HG02610 (cell line): Measurements from ENCODE around the gene FLNB.

ENCODE experiments used
- ATAC-seq: cut with Tn5 transposase; IDR thresholded peaks from one replicate; pipeline ENCODE4 v1.9.1; 2021; ENCODE audit warnings: mild to moderate bottlenecking, moderate library complexity; ENCODE audit not compliant: unreplicated experiment

The FLNB gene

GRCh38 chr3:58129041-58129770 is 121.0 kb downstream of the FLNB start:
- ATAC-seq: no peak

DNA sequence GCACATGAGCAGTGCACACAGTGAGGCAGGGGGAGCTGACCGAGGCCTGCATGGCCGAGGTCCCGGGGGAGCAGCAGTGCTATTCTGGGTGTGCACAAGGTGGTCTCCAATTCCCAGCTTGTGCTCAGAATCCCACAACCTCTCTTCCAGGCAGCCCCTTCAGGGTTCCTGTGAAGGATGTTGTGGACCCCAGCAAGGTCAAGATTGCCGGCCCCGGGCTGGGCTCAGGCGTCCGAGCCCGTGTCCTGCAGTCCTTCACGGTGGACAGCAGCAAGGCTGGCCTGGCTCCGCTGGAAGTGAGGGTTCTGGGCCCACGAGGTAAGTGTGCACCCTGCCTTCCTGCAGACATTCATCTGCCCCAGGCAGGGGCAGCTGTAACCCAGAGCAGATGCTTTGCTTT is 122.4 kb downstream of the FLNB start:
- ATAC-seq: no peak

GRCh38 chr3:58131101-58131825 is 123.0 kb downstream of the FLNB start:
- no peak for ATAC-seq

GRCh38 chr3:58132850-58133249 is 124.6 kb downstream of the FLNB start:
- ATAC-seq: no peak

GRCh38 chr3:58134468-58134867 is 126.2 kb downstream of the FLNB start:
- no peak for ATAC-seq

- ATAC-seq: no peak
Observed at GRCh38 chr3:58135712-58136543, 127.7 kb downstream of the FLNB start.

DNA sequence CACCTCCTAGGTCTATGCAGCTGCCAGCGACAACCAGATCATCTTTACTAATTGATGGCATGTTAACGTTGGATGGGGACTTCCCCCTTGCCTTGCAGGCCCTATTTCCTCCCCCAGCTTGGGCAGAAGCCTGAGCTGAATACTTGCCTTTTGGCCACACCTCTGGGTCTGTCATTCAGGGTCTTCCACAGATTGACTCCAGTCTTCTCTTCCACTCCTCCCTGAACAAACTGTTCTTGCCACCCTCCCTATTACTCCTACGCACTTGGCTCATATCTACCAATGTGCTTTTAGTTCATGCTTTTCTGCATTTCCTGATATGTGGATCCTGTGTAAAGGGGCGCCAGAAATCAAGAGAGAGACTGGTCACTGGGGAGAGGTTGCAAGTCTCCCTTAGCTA is 129.1 kb downstream of the FLNB start:
- no peak for ATAC-seq

DNA sequence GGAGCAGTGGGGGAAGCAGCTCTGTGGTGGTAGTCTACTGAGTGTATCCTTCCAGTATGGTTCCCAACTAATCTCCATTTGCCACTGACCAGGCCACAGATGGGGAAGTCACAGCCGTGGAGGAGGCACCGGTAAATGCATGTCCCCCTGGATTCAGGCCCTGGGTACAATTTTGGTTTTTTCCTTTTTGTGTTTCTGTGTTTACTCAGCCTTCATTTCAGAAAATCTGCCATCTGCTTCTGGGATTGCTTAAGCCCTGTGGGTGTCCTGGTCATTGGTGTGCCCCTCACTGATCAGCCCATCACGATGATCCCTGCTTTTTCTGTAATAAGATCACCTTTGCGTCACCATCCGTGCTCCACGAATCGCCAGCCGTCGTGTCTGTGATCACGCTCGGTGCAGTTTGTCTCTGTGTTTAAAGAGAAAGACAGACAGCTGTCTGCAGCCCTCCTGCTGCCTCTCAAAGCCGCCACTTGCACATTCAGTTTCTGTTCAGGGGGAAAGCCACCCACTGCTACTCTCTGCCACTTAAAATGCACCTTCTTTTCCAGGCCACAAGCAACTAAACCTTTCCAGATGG is 133.6 kb downstream of the FLNB start:
- ATAC-seq: no peak

- ATAC-seq: no peak
Observed at GRCh38 chr3:58143417-58144055, 135.3 kb downstream of the FLNB start.

DNA sequence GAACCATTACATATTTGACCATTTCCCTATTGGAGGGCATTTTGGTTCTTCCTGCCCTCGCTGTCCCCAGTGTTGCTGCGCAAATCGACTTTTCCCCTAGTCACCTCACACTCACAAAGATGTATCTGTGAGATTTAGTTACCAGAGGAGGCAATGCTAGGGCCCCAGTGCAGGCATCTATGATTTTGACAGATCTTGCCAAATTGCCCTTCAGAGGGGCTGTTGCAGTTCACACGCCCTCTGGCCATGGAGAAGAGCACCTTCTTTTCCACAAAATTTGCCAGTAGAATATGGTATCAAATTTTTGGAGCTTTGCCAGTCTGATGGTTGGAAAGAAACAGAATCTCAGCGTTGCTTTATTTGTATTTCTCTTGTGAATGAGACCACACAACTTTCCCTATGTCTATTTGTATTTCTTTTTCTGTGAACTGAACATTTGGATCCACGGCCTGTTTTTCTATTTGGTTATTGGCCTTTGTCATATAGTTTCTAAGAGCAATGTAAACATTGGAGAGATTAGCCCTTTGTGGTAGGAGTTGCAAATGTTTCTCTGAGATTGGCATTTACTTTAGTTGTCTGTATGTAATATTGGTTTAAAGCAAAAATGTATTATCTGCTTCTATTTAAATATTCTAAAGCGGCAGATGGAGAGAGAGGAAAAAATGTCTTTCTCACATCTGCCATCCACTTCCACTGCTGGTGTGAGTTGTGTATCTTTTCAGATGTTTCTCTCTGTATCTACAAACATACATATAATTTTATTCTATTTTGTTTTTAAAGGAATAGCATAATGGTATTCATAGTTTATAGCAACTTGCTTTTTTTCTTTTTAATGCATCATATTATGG is 136.5 kb downstream of the FLNB start:
- no peak for ATAC-seq

DNA sequence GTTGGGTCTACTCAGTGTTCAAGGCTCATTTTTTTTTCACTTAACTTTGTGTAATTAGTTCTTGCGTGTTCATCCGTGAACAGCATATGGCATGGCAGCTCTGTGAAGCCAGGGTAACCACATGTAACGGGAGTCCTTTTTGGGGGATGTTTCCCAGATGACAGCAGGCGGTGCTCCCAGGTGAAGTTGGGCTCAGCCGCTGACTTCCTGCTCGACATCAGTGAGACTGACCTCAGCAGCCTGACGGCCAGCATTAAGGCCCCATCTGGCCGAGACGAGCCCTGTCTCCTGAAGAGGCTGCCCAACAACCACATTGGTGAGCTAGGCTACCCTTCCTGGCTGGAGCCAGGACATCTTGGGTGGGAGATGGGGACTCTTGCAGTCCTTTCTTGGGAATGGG is 139.8 kb downstream of the FLNB start:
- no peak for ATAC-seq

DNA sequence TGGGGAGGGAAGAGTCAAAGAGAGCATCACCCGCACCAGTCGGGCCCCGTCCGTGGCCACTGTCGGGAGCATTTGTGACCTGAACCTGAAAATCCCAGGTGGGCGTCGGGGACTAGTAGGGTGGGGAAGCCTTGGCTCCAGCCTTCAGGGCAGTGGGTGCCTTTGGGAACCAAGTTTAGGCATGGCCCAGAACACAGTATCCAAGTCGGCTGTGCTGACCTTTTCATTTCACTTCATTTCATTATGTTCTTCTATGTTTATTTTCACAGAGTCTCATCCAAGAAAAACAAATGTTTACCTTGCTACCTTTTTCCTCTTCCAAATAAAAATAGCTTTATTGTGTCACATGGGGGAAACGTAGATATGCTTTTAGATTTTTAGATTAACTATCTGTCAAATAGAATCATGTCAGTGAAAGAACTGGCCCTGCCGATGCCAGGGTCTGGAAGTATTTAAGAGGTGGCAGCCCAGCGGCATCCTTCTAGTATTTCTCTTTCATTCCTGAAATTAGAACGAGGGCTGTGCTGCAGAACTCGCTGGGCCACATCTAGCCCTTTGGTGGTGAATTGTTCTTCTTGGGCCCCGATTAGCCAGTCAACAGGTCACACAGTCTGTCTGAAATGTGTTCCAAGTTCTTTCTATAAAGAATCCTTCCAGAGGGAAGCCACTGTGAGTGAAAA is 142.0 kb downstream of the FLNB start:
- no peak for ATAC-seq

- no peak for ATAC-seq
Observed at GRCh38 chr3:58150810-58151199, 142.6 kb downstream of the FLNB start.

- ATAC-seq: no peak
Observed at GRCh38 chr3:58151637-58152036, 143.4 kb downstream of the FLNB start.

GRCh38 chr3:58152225-58153015 is 144.2 kb downstream of the FLNB start:
- no peak for ATAC-seq

DNA sequence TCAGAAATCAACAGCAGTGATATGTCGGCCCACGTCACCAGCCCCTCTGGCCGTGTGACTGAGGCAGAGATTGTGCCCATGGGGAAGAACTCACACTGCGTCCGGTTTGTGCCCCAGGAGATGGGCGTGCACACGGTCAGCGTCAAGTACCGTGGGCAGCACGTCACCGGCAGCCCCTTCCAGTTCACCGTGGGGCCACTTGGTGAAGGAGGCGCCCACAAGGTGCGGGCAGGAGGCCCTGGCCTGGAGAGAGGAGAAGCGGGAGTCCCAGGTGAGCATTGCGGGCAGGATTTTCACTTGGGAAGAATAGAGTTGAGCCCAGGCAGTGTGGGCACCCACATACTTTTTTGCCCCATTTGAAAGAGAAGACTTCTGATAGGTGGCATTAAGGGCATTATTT is 145.1 kb downstream of the FLNB start:
- ATAC-seq: no peak

GRCh38 chr3:58154626-58155449 is 146.6 kb downstream of the FLNB start:
- no peak for ATAC-seq

GRCh38 chr3:58155838-58156237 is 147.6 kb downstream of the FLNB start:
- ATAC-seq: no peak
